Measurements from ENCODE around the gene UROS.

UROS gene

DNA sequence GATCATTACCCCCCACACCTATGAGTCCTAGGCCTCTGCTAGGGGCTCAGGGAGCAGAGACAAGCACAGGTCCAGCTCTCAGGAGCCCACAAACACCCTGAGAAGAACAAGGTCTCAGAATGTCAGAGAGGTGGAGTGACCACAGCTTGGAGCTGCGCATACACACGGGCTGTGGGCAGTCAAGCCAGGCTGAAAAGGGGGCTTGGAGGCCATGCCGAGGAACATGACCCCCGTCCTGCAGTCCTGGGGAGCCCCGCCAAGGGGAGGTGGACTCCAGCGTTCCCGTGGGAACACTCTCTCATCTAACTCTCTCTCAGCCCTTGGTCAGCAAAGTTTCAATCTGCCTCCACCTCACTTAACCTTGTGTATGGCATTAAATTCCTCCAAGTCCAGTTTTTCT lies 39.6 kb downstream of the UROS start:
- TF ChIP-seq POLR2AphosphoS5 (IDR thresholded peaks at IDR 0.05; ENCODE audit: low read depth) (no peak), GABPA (IDR thresholded peaks at IDR 0.05; ENCODE audit: low read depth) (no peak), SPI1 (IDR thresholded peaks at IDR 0.05; ENCODE audit: borderline replicate concordance, low read depth) (no peak)
- TF ChIP-seq, protein P1, sequence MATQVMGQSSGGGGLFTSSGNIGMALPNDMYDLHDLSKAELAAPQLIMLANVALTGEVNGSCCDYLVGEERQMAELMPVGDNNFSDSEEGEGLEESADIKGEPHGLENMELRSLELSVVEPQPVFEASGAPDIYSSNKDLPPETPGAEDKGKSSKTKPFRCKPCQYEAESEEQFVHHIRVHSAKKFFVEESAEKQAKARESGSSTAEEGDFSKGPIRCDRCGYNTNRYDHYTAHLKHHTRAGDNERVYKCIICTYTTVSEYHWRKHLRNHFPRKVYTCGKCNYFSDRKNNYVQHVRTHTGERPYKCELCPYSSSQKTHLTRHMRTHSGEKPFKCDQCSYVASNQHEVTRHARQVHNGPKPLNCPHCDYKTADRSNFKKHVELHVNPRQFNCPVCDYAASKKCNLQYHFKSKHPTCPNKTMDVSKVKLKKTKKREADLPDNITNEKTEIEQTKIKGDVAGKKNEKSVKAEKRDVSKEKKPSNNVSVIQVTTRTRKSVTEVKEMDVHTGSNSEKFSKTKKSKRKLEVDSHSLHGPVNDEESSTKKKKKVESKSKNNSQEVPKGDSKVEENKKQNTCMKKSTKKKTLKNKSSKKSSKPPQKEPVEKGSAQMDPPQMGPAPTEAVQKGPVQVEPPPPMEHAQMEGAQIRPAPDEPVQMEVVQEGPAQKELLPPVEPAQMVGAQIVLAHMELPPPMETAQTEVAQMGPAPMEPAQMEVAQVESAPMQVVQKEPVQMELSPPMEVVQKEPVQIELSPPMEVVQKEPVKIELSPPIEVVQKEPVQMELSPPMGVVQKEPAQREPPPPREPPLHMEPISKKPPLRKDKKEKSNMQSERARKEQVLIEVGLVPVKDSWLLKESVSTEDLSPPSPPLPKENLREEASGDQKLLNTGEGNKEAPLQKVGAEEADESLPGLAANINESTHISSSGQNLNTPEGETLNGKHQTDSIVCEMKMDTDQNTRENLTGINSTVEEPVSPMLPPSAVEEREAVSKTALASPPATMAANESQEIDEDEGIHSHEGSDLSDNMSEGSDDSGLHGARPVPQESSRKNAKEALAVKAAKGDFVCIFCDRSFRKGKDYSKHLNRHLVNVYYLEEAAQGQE (IDR thresholded peaks at IDR 0.05; ENCODE audit: insufficient replicate concordance, low read depth) = no peak
- no peak overlapping the region for H3K4me3 ChIP-seq (replicated peaks; ENCODE audit: insufficient read depth, low read length)
- H3K27ac ChIP-seq (replicated peaks) = no peak overlapping the region
- no peak for DNase-seq (ENCODE audit: low read depth in 1 of 2, low spot score in 1 of 2)
- no peaks in the 10 kb centered on the region for H3K27me3 ChIP-seq (ENCODE audit: insufficient read depth, poor library complexity, severe bottlenecking)

GRCh38 chr10:125782616-125783015 lies 40.4 kb downstream of the UROS start:
- no peak overlapping the region for H3K27ac ChIP-seq (replicated peaks)
- TF ChIP-seq GABPA (IDR thresholded peaks at IDR 0.05; ENCODE audit: low read depth) (no peak), CTCF (IDR thresholded peaks at IDR 0.05; ENCODE audit: insufficient read depth, low read length) (no peak), POLR2AphosphoS5 (IDR thresholded peaks at IDR 0.05; ENCODE audit: low read depth) (no peak), SPI1 (IDR thresholded peaks at IDR 0.05; ENCODE audit: borderline replicate concordance, low read depth) (no peak)
- no peak overlapping the region for H3K4me3 ChIP-seq (replicated peaks; ENCODE audit: insufficient read depth, low read length)
- DNase-seq (ENCODE audit: low read depth in 1 of 2, low spot score in 1 of 2) = no peak
- no peaks in the 10 kb centered on the region for H3K27me3 ChIP-seq (ENCODE audit: insufficient read depth, poor library complexity, severe bottlenecking)

DNA sequence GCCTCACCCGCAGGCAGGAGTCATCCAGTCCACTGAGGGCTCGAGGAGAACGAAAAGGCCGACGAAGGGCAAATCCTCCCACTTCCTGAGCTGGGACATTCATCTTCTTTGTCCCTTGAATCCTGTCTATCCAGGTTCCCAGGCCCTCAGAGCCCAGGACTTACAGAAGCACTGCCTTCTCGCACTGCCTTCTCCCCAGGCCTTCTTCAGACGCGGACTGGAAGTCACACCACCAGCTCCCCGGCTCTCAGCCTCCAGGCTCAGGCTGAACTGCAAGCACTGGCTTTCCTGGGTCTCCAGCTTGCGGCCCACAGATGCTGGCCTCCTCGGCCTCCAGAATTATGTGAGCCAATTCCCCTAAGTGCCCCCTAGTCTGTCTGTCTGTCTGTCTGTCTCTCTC lies 41.0 kb downstream of the UROS start:
- TF ChIP-seq, protein P1 (IDR thresholded peaks at IDR 0.05; ENCODE audit: insufficient replicate concordance, low read depth) = no peak
- TF ChIP-seq GABPA (IDR thresholded peaks at IDR 0.05; ENCODE audit: low read depth) = no peak
- no peak for TF ChIP-seq SPI1 (IDR thresholded peaks at IDR 0.05; ENCODE audit: borderline replicate concordance, low read depth)
- TF ChIP-seq POLR2AphosphoS5 (IDR thresholded peaks at IDR 0.05; ENCODE audit: low read depth) = no peak
- TF ChIP-seq CTCF (IDR thresholded peaks at IDR 0.05; ENCODE audit: insufficient read depth, low read length) = no peak
- H3K4me3 ChIP-seq (replicated peaks; ENCODE audit: insufficient read depth, low read length) = no peak overlapping the region

DNA sequence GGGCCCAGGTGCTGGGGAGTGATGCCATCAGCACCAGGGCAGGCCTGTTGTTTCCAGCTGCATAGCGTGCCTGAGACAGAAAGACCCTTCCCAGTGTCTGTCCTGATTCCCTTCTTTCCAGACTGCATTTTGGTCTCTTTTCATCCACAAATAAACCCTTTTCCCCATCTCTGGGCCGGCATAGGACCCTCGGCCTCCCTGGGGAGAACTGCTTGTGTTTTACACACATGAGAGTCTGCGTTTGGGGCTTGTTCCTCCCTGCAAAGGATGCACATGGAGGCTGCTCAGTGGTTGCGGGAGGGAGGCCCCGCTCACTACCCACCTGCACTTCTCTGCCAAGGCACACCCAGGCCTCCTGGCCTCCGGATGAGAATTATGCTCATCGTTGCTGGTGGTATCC lies 41.7 kb downstream of the UROS start:
- TF ChIP-seq GABPA (IDR thresholded peaks at IDR 0.05; ENCODE audit: low read depth) (no peak), CTCF (IDR thresholded peaks at IDR 0.05; ENCODE audit: insufficient read depth, low read length) (no peak), SPI1 (IDR thresholded peaks at IDR 0.05; ENCODE audit: borderline replicate concordance, low read depth) (no peak), POLR2AphosphoS5 (IDR thresholded peaks at IDR 0.05; ENCODE audit: low read depth) (no peak)
- TF ChIP-seq, protein P1 (IDR thresholded peaks at IDR 0.05; ENCODE audit: insufficient replicate concordance, low read depth) = no peak
- no peak overlapping the region for H3K27ac ChIP-seq (replicated peaks)
- no peaks in the 10 kb centered on the region for H3K27me3 ChIP-seq (ENCODE audit: insufficient read depth, poor library complexity, severe bottlenecking)
- no peak overlapping the region for H3K4me3 ChIP-seq (replicated peaks; ENCODE audit: insufficient read depth, low read length)
- DNase-seq (ENCODE audit: low read depth in 1 of 2, low spot score in 1 of 2) = no peak

More for the DNA sequence above, 41.0 kb downstream of the UROS start:
- Histone ChIP-seq H3K27ac (replicated peaks) (no peak overlapping the region), H3K27me3 (ENCODE audit: insufficient read depth, poor library complexity, severe bottlenecking) (no peaks in the 10 kb centered on the region)
- no peak for DNase-seq (ENCODE audit: low read depth in 1 of 2, low spot score in 1 of 2)
